GM19099 (cell line): ENCODE results near the gene DAZAP2.

Experiments
- POLR2A ChIP-seq: IDR thresholded peaks from 3 replicates; pipeline ENCODE4 v1.6.1; 2011; ENCODE audit warnings: low read depth; ENCODE audit not compliant: insufficient read length; ENCODE audit errors: extremely low read depth

The DAZAP2 gene

DNA sequence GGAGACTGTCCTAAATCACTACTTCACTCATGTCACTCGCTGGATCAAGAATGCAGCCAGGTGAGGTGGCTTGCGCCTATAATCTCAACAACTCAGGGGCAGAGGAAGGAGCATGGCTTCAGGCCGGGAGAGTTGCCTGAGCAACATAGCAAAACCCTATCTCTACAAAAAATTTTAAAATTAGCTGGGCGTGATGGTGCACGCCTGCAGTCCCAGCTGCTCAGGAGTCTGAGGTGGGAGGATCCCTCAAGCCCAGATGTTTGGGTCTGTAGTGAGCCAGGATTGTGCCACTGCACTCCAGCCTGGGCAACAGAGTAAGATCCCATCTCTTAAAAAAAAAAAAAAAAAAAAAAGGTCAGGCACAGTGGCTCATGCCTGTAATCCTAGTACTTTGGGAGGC is 25.7 kb downstream of the DAZAP2 start:
- TF ChIP-seq POLR2A = no peak

DNA sequence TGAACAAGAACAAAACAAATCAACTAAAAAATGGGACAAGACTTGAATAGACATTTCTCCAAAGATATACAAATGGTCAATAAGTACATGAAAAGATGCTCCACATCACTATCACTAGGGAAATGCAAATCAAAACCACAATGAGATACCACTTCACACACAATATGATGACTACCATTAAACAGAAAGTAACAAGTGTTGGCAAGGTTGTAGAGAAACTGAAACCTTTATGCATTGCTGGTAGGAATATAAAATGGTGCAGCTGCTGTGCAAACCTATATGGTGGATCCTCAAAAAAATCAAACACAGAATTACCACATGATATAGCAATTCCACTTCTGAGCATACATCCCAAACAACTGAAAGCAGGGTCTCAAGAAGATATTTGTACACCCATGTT is 26.4 kb downstream of the DAZAP2 start:
- TF ChIP-seq POLR2A = no peak

DNA sequence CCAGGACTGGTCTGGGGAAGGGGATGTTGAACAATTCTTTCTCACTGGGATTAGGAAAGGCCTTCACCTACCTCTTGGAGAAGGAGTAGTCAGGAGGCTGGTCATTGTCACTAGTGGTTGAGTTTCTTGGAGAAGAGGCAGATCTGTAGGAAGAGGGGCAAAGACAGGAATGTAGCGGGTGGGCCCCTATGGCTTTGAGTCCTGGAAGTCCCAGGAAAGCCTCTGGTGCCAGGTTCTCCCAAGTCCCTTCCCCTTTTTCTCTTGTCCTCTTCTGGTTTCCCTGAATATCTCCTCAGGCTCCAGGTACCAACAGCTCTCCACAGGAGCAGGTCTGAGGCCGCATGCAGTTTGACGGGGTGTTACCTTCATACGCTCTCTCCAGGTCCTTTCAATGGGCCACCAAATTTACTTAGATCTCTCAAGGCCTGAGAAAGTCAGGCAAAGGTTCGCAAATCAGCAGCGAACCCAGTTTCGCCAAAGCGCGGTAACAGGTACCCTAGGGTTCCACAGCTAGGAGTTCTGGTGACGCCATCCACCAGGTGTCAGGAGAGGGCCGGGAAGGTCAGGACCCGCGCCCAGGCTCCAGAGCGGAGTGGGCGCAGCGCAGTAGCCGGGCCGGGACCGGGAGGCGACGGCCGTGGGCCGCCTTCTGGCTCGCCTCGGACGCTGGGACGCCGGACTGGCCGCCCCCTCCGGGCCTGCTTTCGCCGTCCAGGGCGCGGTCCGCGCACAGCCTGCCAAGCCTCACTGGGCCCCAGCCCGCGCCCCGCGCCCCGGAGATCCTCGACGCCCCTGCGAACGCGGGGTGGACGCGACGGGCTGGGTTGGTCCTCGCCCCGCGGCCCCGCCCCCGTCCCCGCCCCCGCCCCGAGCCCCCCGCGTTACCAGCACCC is 30.8 kb downstream of the DAZAP2 start:
- TF ChIP-seq POLR2A = no peak

DNA sequence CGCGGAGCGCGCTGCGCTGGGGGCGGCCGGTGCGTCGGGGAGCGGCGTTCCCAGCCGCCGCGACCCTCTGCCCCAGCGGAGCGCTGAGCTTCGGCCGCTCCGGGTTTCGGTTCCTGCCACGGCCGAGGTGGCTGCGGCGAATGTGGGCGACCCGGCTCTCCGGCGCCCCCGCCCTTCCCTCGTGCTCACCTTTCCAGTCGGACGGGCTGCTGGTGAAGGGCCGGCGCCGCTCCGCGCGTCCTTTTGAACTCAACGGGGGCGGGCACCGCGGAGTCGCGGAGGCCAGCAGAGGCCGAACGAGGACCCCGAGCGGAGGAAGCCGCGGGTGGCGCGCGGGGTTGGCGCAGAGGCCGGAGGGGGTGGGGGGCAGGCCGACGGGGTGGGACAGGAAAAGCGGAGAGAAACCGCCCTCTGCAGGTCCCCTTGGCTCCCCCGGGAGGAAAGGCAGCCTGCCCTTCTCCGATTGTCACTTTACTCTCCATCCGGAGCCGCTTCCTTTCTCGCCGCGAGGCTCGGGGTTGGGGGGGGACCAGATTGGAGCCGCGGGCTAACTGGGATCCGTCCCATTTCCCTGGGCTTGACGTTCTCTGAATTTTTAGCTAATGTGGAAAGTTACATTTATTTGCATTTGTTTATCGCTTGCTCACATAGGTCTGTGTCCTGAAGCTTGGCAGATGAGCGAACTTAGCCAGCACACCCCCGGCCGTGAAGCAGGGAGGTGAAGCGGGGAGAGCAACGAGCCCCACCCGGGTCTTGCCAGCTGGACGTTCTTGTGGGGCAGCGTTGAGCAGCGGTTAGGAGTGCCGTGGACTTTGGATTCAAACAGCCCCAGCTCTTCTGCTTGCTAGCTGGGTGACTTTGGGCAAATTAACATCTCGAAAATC is 31.7 kb downstream of the DAZAP2 start, which contains the start of gene SMAGP:
TSS of gene SMAGP (minus strand) at position 349 of the 884 bp plus-strand sequence. CDS start 1,137 bp downstream, outside the sequence.
- TF ChIP-seq POLR2A = no peak

DNA sequence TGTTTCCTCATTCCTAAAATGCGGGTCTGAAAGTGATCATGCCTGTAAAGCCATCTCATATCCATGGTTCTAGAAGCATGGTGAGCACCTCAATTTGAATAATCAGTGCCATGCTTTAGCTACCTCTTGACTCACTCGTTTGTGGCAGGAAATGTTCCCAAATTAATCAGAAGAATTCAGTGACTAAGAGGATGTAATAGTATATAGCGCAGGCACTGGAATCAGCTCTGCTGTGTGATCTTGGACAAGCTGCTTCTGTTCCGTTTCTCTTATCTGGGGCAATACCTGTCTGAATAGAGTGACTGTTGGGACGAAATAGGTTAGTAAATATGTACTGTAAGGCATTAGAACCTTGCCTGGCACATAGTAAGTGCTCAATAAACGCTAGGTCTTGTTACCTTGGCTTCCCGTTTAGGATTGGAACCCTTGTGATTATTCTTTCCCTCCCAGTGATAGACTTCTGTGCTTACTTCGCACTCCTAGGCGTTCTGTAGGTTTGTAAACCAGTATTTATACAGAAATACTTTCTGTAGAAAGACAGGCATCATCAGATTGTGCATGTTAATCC is 32.4 kb downstream of the DAZAP2 start:
- no peak for TF ChIP-seq POLR2A

DNA sequence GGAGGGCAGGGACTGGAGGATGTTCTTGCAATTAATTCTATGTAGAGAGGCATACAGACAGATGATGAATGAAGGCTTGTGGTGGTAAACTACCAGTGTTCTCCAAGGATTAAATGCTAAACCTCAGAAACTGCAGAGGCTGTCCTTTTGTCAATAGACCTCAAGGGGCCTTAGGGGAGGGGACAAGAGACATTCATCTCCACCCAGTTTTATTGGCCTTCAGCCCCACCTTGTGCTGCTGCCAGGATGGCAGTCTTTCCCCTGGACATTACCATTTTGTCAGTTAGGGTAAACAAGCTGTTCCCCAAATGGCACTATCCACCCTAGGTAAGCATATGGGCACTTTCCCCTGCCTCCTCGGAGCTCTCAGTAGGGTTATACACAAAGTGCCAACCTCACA is 36.5 kb downstream of the DAZAP2 start:
- no peak for TF ChIP-seq POLR2A

DNA sequence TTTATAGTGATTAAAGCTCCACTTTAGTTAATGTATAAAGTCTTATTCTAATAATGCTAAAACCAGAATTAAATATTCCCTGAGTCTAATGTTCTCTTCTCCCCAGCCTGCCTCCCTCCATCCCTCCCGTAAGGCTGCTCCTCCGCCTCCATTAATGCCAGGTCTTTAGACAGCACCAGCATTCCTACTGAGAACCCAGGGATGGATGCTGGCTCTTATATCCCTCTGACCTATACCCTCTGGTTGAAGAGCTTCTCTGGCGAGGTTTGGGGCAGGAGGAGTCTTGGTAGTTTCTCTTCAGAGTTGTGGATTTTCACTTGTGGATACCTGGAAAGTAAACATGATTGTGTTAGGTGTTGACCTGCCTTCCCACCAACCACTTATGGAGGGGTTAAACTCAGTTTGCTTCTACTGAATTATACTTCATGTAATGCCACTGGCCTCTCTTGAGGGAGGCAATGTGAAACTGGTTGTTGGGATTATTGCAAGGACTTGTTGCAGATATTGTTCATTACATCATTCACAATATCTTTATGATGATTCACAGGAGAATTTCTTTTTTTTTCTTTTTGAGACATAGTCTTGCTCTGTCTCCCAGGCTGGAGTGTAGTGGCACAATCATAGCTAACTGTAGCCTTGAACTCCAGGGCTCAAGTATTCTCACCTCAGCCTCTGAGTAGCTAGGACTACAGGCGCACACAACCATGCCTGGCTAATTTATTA is 42.7 kb downstream of the DAZAP2 start:
- no peak for TF ChIP-seq POLR2A

DNA sequence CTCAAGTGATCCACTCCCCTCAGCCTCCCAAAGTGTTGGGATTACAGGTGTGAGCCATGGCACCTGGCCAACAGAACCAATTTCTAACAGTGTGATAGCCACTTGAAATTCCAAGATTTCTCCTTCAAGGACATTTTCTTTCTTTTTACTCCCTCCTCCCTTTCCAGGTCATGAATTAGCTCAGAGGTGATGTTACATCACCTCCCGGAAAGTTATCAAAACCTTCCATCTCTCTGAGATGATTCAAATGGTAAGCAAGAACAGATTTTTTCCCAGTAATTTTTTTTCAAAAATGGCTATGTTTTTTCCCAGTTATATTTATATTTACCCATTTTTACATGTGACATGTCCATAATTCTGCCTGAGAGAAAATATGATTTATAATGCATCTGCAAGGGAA is 47.2 kb downstream of the DAZAP2 start:
- no peak for TF ChIP-seq POLR2A
